K562 (cell line): Measurements from ENCODE around the gene PLK1. TPM values are rescaled to one million over a fixed set of nuclear protein-coding genes. Genes with fewer than 3 reads are reported as not detected.

ENCODE experiments used
- ERF ChIP-seq: fragments of 450-650 bp; formaldehyde crosslinking; IDR thresholded peaks from 2 replicates; pipeline ENCODE4 v1.4.0; 2020; ENCODE audit warnings: mild to moderate bottlenecking, mixed read lengths
- FOXJ2 ChIP-seq: fragments of 200-800 bp; sonication (Bioruptor generic); IDR thresholded peaks from 2 replicates; pipeline ENCODE4 v1.6.1; 2016; ENCODE audit warnings: missing genetic modification characterization, missing compliant biosample characterization
- HMG20B ChIP-seq: fragments of 250-450 bp; sonication (Bioruptor Pico); IDR thresholded peaks from 2 replicates; pipeline ENCODE4 v1.5.0; 2021; ENCODE audit warnings: mild to moderate bottlenecking
- KDM5B ChIP-seq: fragments of 200-600 bp; sonication (generic); IDR thresholded peaks from 2 replicates; pipeline ENCODE4 v1.6.1; 2012; ENCODE audit warnings: low read depth, mild to moderate bottlenecking, moderate library complexity, low read length, control low read depth, inconsistent platforms; ENCODE audit not compliant: insufficient replicate concordance
- RBM25 ChIP-seq: fragments of 200-400 bp; formaldehyde crosslinking; IDR thresholded peaks from 2 replicates; pipeline ENCODE4 v1.6.1; 2018; ENCODE audit warnings: low read length, low read depth, moderate library complexity; ENCODE audit not compliant: severe bottlenecking
- RFX7 ChIP-seq: fragments of 250-450 bp; sonication (Bioruptor Pico); IDR thresholded peaks from 2 replicates; pipeline ENCODE4 v1.5.1; 2021; ENCODE audit warnings: mild to moderate bottlenecking
- TCF7L2 ChIP-seq: fragments of 150-350 bp; IDR thresholded peaks from 2 replicates; pipeline ENCODE4 v1.6.1; 2016; ENCODE audit warnings: low read depth, mild to moderate bottlenecking, low read length, moderate library complexity
- TSHZ1 ChIP-seq: fragments of 250-450 bp; sonication (Bioruptor Pico); IDR thresholded peaks from 2 replicates; pipeline ENCODE4 v1.4.0; 2020; ENCODE audit warnings: mild to moderate bottlenecking, moderate library complexity
- ZNF124 ChIP-seq: sonication (generic); formaldehyde crosslinking; IDR thresholded peaks from 2 replicates; pipeline ENCODE4 v1.8.1; 2022; ENCODE audit warnings: missing genetic modification reagents
- ZNF133 ChIP-seq: fragments of 250-450 bp; sonication (Bioruptor Pico); IDR thresholded peaks from 2 replicates; pipeline ENCODE4 v1.4.0; 2020; ENCODE audit warnings: mild to moderate bottlenecking
- ZNF561 ChIP-seq: fragments of 450-650 bp; formaldehyde crosslinking; conservative IDR thresholded peaks from 2 replicates; pipeline ENCODE4 v1.4.0; 2020; ENCODE audit warnings: mild to moderate bottlenecking, moderate library complexity
- ZNF77 ChIP-seq: fragments of 250-450 bp; sonication (Bioruptor Pico); IDR thresholded peaks from 2 replicates; pipeline ENCODE4 v1.5.0; 2020
- polyA plus RNA-seq, 8 experiments: library from polyadenylated mRNA; depleted of rRNA in 4 of 8; stranded (reverse) in 5 of 8; unstranded in 3 of 8; fragments of >200 nt; fragmentation: Nextera tagmentation in 2 of 8; fragmentation: Illumina TruSeq in 1 of 8; extraction: Ambion mirVana in 2 of 8; extraction: Trizol in 1 of 8; gene quantifications; 2 replicates each; pipeline versions ENCODE4 v1.2.1 to v1.2.3, GENCODE V29; 2011 to 2014; ENCODE audit warnings: inconsistent platforms in 1 of 8, missing spikeins in 1 of 8
- total RNA-seq, 7 experiments: library from RNA; depleted of rRNA in 6 of 7; stranded (reverse); fragments of >200 nt in 6 of 7; fragmentation: Illumina TruSeq in 2 of 7; extraction: Trizol in 2 of 7; gene quantifications; 2 replicates each; pipeline versions ENCODE4 v1.2.1 to v1.2.3, GENCODE V29; 2011 to 2021; ENCODE audit warnings: low replicate concordance in 1 of 7
- TF ChIP-seq, protein P1 (sequence below): fragments of 450-650 bp; formaldehyde crosslinking; IDR thresholded peaks from 2 replicates; pipeline ENCODE4 v1.4.0; 2020; ENCODE audit warnings: mild to moderate bottlenecking, moderate library complexity
- TF ChIP-seq, protein P2 (sequence below), 2 experiments: fragments of 450-650 bp; IDR thresholded peaks; 2 replicates each; pipeline ENCODE4 v1.6.1; 2016; ENCODE audit warnings: mild to moderate bottlenecking in 2 of 2, borderline replicate concordance in 1 of 2, low read depth in 1 of 2, moderate library complexity in 1 of 2

Gene PLK1
- total and polyA plus RNA-seq, 9 of the 15 experiments (the other 6 are each of a cell fraction or from before 2014, with no cell fraction given) = 13.6 to 212 (median 45.5) TPM

- TF ChIP-seq HMG20B (CRISPR knock-in tag) (no peak), FOXJ2 (tag) (no peak), RBM25 (no peak), TSHZ1 (no peak), KDM5B (peak; percentile 60), RFX7 (no peak), ZNF561 (CRISPR knock-in tag) (no peak), ZNF77 (no peak), ZNF124 (no peak), ERF (CRISPR knock-in tag) (no peak), TCF7L2 (no peak), ZNF133 (CRISPR knock-in tag) (no peak)
- TF ChIP-seq, protein P1, sequence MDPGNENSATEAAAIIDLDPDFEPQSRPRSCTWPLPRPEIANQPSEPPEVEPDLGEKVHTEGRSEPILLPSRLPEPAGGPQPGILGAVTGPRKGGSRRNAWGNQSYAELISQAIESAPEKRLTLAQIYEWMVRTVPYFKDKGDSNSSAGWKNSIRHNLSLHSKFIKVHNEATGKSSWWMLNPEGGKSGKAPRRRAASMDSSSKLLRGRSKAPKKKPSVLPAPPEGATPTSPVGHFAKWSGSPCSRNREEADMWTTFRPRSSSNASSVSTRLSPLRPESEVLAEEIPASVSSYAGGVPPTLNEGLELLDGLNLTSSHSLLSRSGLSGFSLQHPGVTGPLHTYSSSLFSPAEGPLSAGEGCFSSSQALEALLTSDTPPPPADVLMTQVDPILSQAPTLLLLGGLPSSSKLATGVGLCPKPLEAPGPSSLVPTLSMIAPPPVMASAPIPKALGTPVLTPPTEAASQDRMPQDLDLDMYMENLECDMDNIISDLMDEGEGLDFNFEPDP = no peak
- TF ChIP-seq, protein P2, sequence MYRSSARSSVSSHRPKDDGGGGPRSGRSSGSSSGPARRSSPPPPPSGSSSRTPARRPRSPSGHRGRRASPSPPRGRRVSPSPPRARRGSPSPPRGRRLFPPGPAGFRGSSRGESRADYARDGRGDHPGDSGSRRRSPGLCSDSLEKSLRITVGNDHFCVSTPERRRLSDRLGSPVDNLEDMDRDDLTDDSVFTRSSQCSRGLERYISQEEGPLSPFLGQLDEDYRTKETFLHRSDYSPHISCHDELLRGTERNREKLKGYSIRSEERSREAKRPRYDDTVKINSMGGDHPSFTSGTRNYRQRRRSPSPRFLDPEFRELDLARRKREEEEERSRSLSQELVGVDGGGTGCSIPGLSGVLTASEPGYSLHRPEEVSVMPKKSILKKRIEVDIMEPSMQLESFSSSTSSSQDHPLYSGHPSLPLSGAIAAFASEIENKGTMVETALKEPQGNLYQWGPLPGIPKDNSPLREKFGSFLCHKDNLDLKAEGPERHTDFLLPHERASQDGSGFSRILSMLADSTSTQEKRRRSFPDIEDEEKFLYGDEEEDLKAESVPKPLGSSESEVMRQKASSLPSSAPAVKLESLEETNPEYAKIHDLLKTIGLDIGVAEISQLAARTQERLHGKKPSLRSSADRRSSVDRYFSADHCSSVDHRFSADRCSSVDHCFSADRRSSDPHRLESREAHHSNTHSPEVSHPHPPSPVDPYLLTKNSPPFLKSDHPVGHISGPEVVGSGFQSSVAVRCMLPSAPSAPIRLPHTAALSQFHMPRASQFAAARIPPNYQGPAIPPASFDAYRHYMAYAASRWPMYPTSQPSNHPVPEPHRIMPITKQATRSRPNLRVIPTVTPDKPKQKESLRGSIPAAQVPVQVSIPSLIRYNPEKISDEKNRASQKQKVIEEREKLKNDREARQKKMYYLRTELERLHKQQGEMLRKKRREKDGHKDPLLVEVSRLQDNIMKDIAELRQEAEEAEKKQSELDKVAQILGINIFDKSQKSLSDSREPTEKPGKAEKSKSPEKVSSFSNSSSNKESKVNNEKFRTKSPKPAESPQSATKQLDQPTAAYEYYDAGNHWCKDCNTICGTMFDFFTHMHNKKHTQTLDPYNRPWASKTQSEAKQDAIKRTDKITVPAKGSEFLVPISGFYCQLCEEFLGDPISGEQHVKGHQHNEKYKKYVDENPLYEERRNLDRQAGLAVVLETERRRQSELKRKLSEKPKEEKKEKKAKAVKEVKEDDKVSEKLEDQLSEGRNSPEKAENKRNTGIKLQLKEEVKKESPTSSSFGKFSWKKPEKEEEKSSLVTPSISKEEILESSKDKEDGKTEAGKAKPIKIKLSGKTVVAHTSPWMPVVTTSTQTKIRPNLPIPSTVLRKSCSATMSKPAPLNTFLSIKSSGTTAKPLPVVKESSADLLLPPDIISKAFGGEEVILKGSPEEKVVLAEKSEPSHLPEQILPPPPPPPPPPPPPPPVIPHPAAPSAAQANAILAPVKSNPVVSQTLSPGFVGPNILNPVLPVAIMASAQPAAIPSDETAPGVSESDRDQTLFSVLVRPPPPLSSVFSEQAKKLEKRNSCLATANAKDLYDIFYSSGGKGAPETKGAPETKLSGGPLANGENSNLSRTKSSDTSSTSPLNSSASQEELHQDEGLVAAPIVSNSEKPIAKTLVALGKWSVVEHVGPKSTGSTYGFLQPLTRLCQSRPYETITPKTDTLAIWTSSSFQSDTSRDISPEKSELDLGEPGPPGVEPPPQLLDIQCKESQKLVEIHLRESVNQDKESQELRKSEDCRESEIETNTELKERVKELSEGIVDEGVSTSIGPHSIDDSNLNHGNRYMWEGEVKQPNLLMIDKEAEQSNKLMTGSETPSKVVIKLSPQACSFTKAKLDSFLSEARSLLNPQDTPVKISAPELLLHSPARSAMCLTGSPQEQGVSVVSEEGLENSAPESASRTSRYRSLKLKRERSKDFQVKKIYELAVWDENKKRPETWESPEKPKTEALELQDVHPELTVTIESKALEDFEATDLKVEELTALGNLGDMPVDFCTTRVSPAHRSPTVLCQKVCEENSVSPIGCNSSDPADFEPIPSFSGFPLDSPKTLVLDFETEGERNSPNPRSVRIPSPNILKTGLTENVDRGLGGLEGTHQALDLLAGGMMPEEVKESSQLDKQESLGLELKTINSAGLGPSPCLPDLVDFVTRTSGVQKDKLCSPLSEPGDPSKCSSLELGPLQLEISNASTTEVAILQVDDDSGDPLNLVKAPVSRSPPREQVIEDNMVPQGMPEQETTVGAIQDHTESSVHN (IDR thresholded peaks at IDR 0.05; ENCODE audit: borderline replicate concordance in 1 of 2, low read depth in 1 of 2) = no peak
Observed at GRCh38 chr16:23678430-23679273, at the start of gene PLK1 (continued).
